ENCODE results near the gene RGL4. TPM values are rescaled to one million over a fixed set of nuclear protein-coding genes. Genes with fewer than 3 reads are reported as not detected.
"Not testable (repeated sequence)": the region's sequence is repeated elsewhere in the genome, so short reads cannot be mapped to it uniquely, and the experiment has no call there.

Gene RGL4
- total RNA-seq, 1 experiment from 2014 or later: not detected

- DNase-seq (ENCODE audit: low read depth, low spot score): no peak
- in situ Hi-C loops (cut with HindIII; ENCODE audit: low pct_unique_long_range_greater_than_20kb, low sequenced_read_pairs): no loop called here
Measured at GRCh38 chr22:23714596-23715578, 24.1 kb downstream of the RGL4 start.

- in situ Hi-C loops (cut with HindIII; ENCODE audit: low pct_unique_long_range_greater_than_20kb, low sequenced_read_pairs): no loop called here
- DNase-seq (ENCODE audit: low read depth, low spot score): no peak
Measured at GRCh38 chr22:23715806-23716375, 25.1 kb downstream of the RGL4 start.

- in situ Hi-C loops (cut with HindIII; ENCODE audit: low pct_unique_long_range_greater_than_20kb, low sequenced_read_pairs): no loop called here
- DNase-seq (ENCODE audit: low read depth, low spot score): peak; percentile 87
Measured at GRCh38 chr22:23716811-23717801, 26.3 kb downstream of the RGL4 start.

- DNase-seq (ENCODE audit: low read depth, low spot score): peak; percentile 14
Measured at GRCh38 chr22:23718371-23719165, 27.8 kb downstream of the RGL4 start.

GRCh38 chr22:23720855-23721254 lies 30.0 kb downstream of the RGL4 start:
- in situ Hi-C loops (cut with HindIII; ENCODE audit: low pct_unique_long_range_greater_than_20kb, low sequenced_read_pairs): no loop called here

More at GRCh38 chr22:23718371-23719165, 27.8 kb downstream of the RGL4 start:
- in situ Hi-C loops (cut with HindIII; ENCODE audit: low pct_unique_long_range_greater_than_20kb, low sequenced_read_pairs): no loop called here

GRCh38 chr22:23722160-23722559 lies 31.3 kb downstream of the RGL4 start:
- in situ Hi-C loops (cut with HindIII; ENCODE audit: low pct_unique_long_range_greater_than_20kb, low sequenced_read_pairs): no loop called here
- DNase-seq (ENCODE audit: low read depth, low spot score): no peak

More at GRCh38 chr22:23720855-23721254, 30.0 kb downstream of the RGL4 start:
- no peak for DNase-seq (ENCODE audit: low read depth, low spot score)

GRCh38 chr22:23722724-23723123 lies 31.9 kb downstream of the RGL4 start:
- in situ Hi-C loops (cut with HindIII; ENCODE audit: low pct_unique_long_range_greater_than_20kb, low sequenced_read_pairs): no loop called here
- no peak for DNase-seq (ENCODE audit: low read depth, low spot score)

GRCh38 chr22:23728108-23728507 lies 37.3 kb downstream of the RGL4 start:
- in situ Hi-C loops (cut with HindIII; ENCODE audit: low pct_unique_long_range_greater_than_20kb, low sequenced_read_pairs): not testable (repeated sequence)
- DNase-seq (ENCODE audit: low read depth, low spot score): peak; percentile 13

- in situ Hi-C loops (cut with HindIII; ENCODE audit: low pct_unique_long_range_greater_than_20kb, low sequenced_read_pairs): no loop called here
- DNase-seq (ENCODE audit: low read depth, low spot score): no peak
Measured at GRCh38 chr22:23737696-23738095, 46.9 kb downstream of the RGL4 start.

GRCh38 chr22:23742505-23743264 lies 51.9 kb downstream of the RGL4 start:
- DNase-seq (ENCODE audit: low read depth, low spot score): no peak
- in situ Hi-C loops (cut with HindIII; ENCODE audit: low pct_unique_long_range_greater_than_20kb, low sequenced_read_pairs): no loop called here

- no peak for DNase-seq (ENCODE audit: low read depth, low spot score)
- in situ Hi-C loops (cut with HindIII; ENCODE audit: low pct_unique_long_range_greater_than_20kb, low sequenced_read_pairs): no loop called here
Measured at GRCh38 chr22:23743303-23743705, 52.5 kb downstream of the RGL4 start.

- in situ Hi-C loops (cut with HindIII; ENCODE audit: low pct_unique_long_range_greater_than_20kb, low sequenced_read_pairs): no loop called here
Measured at GRCh38 chr22:23744001-23744400, 53.2 kb downstream of the RGL4 start.

GRCh38 chr22:23744485-23744884 lies 53.7 kb downstream of the RGL4 start:
- no peak for DNase-seq (ENCODE audit: low read depth, low spot score)
- in situ Hi-C loops (cut with HindIII; ENCODE audit: low pct_unique_long_range_greater_than_20kb, low sequenced_read_pairs): no loop called here

More at GRCh38 chr22:23744001-23744400, 53.2 kb downstream of the RGL4 start:
- no peak for DNase-seq (ENCODE audit: low read depth, low spot score)

GRCh38 chr22:23745791-23746190 lies 55.0 kb downstream of the RGL4 start:
- DNase-seq (ENCODE audit: low read depth, low spot score): no peak
- in situ Hi-C loops (cut with HindIII; ENCODE audit: low pct_unique_long_range_greater_than_20kb, low sequenced_read_pairs): no loop called here
